ENCODE results near the gene HOXD3. TPM values are rescaled to one million over a fixed set of nuclear protein-coding genes. Genes with fewer than 3 reads are reported as not detected.
A peak's percentile ranks its signal among the peaks of the same experiment; 100 is the strongest.

HOXD3 gene
- total and polyA plus RNA-seq, 2 of the 8 experiments (the other 6 are each of a cell fraction or from before 2014, with no cell fraction given): not detected

- Histone ChIP-seq H3K4me1 (replicated peaks in 1 of 4; ENCODE audit: control insufficient read depth in 3 of 4, insufficient read depth in 4 of 4, low read length in 3 of 4) (peaks cover 0 to 12% (median 6%) of the 10 kb centered on the region in 4 experiments; a peak in 5 of 7 replicates), H3K4me3 (ENCODE audit: extremely low read depth in 1 of 4, insufficient read depth in 2 of 4, low read depth in 3 of 4, low read length in 4 of 4) (no peak overlapping the region), H3K4ac (replicated peaks; ENCODE audit: insufficient read length, low read depth, low read length) (no peak overlapping the region), H4K8ac (ENCODE audit: extremely low read depth, insufficient read depth, low read length) (no peak overlapping the region), H3K4me2 (ENCODE audit: insufficient read depth in 1 of 2, low read depth in 2 of 2, low read length in 2 of 2) (no peak overlapping the region; a peak in 2 of 4 replicates), H2BK20ac (ENCODE audit: low read length) (no peak overlapping the region), H3K9ac (replicated peaks in 1 of 4; ENCODE audit: extremely low read depth in 1 of 4, low read depth in 3 of 4, low read length in 3 of 4) (no peak overlapping the region), H3K23me2 (ENCODE audit: low read depth, low read length) (0 out of 2 replicates have a peak, but pooled peaks cover 2% of the 10 kb centered on the region), H2BK120ac (replicated peaks; ENCODE audit: low read depth, low read length) (no peak overlapping the region), H3K18ac (ENCODE audit: extremely low read depth, low read length) (no peak overlapping the region), H3K79me2 (ENCODE audit: control insufficient read depth in 1 of 2, insufficient read depth in 2 of 2, low read length in 2 of 2) (no peaks in the 10 kb centered on the region), H3K79me1 (ENCODE audit: low read depth, low read length) (no peaks in the 10 kb centered on the region), H3K36me3 (ENCODE audit: control insufficient read depth in 2 of 4, insufficient read depth in 4 of 4, low read length in 3 of 4) (peaks cover 0 to 5% (median 0%) of the 10 kb centered on the region in 4 experiments; a peak in 1 of 8 replicates), H4K5ac (ENCODE audit: insufficient read length, low read depth, low read length) (no peak overlapping the region), H4K91ac (replicated peaks; ENCODE audit: insufficient read length, low read length) (no peak overlapping the region), H3K9me3 (ENCODE audit: insufficient read depth in 2 of 2, low read depth in 1 of 2, low read length in 1 of 2) (no peaks in the 10 kb centered on the region), H2BK12ac (ENCODE audit: low read depth, low read length) (no peak overlapping the region), H2BK15ac (ENCODE audit: low read length) (no peak overlapping the region), H4K20me1 (replicated peaks in 1 of 2; ENCODE audit: control insufficient read depth in 1 of 2, insufficient read depth in 2 of 2, low read length in 2 of 2) (peaks cover 36 to 38% of the 10 kb centered on the region in 2 experiments), H3K56ac (replicated peaks; ENCODE audit: insufficient read length, low read depth, low read length) (no peak overlapping the region), H3K27me3 (replicated peaks in 1 of 4; ENCODE audit: control insufficient read depth in 3 of 4, extremely low read depth in 1 of 4, insufficient read depth in 3 of 4, low read length in 3 of 4) (peaks cover 97 to 100% (median 100%) of the 10 kb centered on the region in 4 experiments), H2BK5ac (ENCODE audit: low read depth, low read length) (no peak overlapping the region), H3K23ac (ENCODE audit: insufficient read length) (no peak overlapping the region), H3K14ac (ENCODE audit: insufficient read length) (no peak overlapping the region), H2AFZ (ENCODE audit: low read length) (no peak overlapping the region), H2AK5ac (ENCODE audit: low read depth, low read length) (no peak overlapping the region), H3K27ac (ENCODE audit: low read depth, low read length) (no peak overlapping the region)
- WGBS, 2 experiments (ENCODE audit: extremely low coverage in 1 of 2, insufficient coverage in 1 of 2, insufficient read length in 1 of 2, insufficient replicate concordance in 2 of 2, low coverage in 1 of 2, low lambda C conversion rate in 2 of 2, missing lambda C conversion rate in 1 of 2): 6% methylated on average over 27 of the region's 29 CpGs; no CpG with 5 or more reads in 1 of the 2 experiments
- FAIRE-seq: no peak
- TF ChIP-seq RAD21 (IDR thresholded peaks at IDR 0.05 in 1 of 2, conservative IDR thresholded peaks at IDR 0.05 in 1 of 2; ENCODE audit: low read depth in 2 of 2, low read length in 2 of 2) (no peak), EGR1 (IDR thresholded peaks at IDR 0.05; ENCODE audit: borderline replicate concordance, low read depth, low read length) (no peak), RNF2 (IDR thresholded peaks at IDR 0.05; ENCODE audit: borderline replicate concordance, low read depth, low read length, missing control alignments, poor library complexity, severe bottlenecking) (peak; percentile 91), CREB1 (IDR thresholded peaks at IDR 0.05) (no peak), EZH2 (IDR thresholded peaks at IDR 0.05; ENCODE audit: low read depth, low read length, severe bottlenecking) (peak; percentile 87), SUZ12 (IDR thresholded peaks at IDR 0.05; ENCODE audit: low read length) (peak; percentile 14)
- CTCF ChIA-PET (ENCODE audit: partially characterized antibody): interaction anchor here (0.8 to 3.6 kb wide), 12 partner anchors 8 to 475 kb away, joined by 3 to 26 read pairs (median 4); partner anchors contain the start of gene HOXD4
- no peak for DNase-seq (ENCODE audit: low read depth in 1 of 2, low spot score in 2 of 2)
- POLR2A ChIA-PET (ENCODE audit: partially characterized antibody): interaction anchor here (1.3 kb wide), 1 partner anchor 23 kb away, joined by 4 read pairs; no protein-coding TSS in a partner anchor
These were observed 6.0 kb downstream of the HOXD3 start for GRCh38 chr2:176162911-176163671.
